H9 (cell line): ENCODE results near the gene CHAMP1. TPM values are rescaled to one million over a fixed set of nuclear protein-coding genes. Genes with fewer than 3 reads are reported as not detected.

ENCODE experiments used
- DNase-seq: peaks from one replicate; pipeline ENCODE4 v3.0.0-alpha.2; 2017
- H2AFZ ChIP-seq: one replicate; pipeline ENCODE4 v1.6.1; 2013; ENCODE audit warnings: mild to moderate bottlenecking, low read length, control low read depth, moderate library complexity
- H2AK5ac ChIP-seq: 2 replicates; pipeline ENCODE4 v1.6.1; 2013; ENCODE audit warnings: low read length, control low read depth, mixed read lengths; ENCODE audit not compliant: insufficient read length
- H2BK120ac ChIP-seq: one replicate; pipeline ENCODE4 v1.6.1; 2013; ENCODE audit warnings: low read depth, mild to moderate bottlenecking, low read length, control low read depth, inconsistent platforms; ENCODE audit not compliant: poor library complexity, severe bottlenecking
- H2BK12ac ChIP-seq: 2 replicates; pipeline ENCODE4 v1.6.1; 2013; ENCODE audit warnings: low read length, control low read depth, mixed read lengths, low read depth; ENCODE audit not compliant: insufficient read length
- H2BK15ac ChIP-seq: 2 replicates; pipeline ENCODE4 v1.6.1; 2013; ENCODE audit warnings: low read depth, low read length, control low read depth
- H2BK20ac ChIP-seq: one replicate; pipeline ENCODE4 v1.6.1; 2013; ENCODE audit warnings: low read depth, mild to moderate bottlenecking, low read length, control low read depth, inconsistent platforms; ENCODE audit not compliant: poor library complexity, severe bottlenecking
- H2BK5ac ChIP-seq: 2 replicates; pipeline ENCODE4 v1.6.1; 2013; ENCODE audit warnings: low read length, control low read depth, mixed read lengths; ENCODE audit not compliant: insufficient read length
- H3K14ac ChIP-seq: 2 replicates; pipeline ENCODE4 v1.6.1; 2013; ENCODE audit warnings: low read length, control low read depth; ENCODE audit not compliant: insufficient read depth
- H3K18ac ChIP-seq: 2 replicates; pipeline ENCODE4 v1.6.1; 2013; ENCODE audit warnings: low read depth, mild to moderate bottlenecking, mixed read lengths, low read length, control low read depth; ENCODE audit not compliant: insufficient read length
- H3K23ac ChIP-seq: 2 replicates; pipeline ENCODE4 v1.6.1; 2013; ENCODE audit warnings: low read length, control low read depth, mixed read lengths, low read depth; ENCODE audit not compliant: insufficient read length
- H3K23me2 ChIP-seq: 2 replicates; pipeline ENCODE4 v1.6.1; 2013; ENCODE audit warnings: low read depth, mild to moderate bottlenecking, mixed read lengths, low read length, control low read depth; ENCODE audit not compliant: insufficient read length, poor library complexity, severe bottlenecking
- H3K27ac ChIP-seq: 2 replicates; pipeline ENCODE4 v1.5.1; 2013; ENCODE audit warnings: low read length, control low read depth, mixed read lengths, low read depth; ENCODE audit not compliant: insufficient read length
- H3K27me3 ChIP-seq: 2 replicates; pipeline ENCODE4 v1.6.1; 2013; ENCODE audit warnings: low read length, control low read depth, inconsistent platforms; ENCODE audit not compliant: insufficient read depth
- H3K4ac ChIP-seq: 2 replicates; pipeline ENCODE4 v1.6.1; 2013; ENCODE audit warnings: low read depth, mild to moderate bottlenecking, control low read depth, inconsistent platforms, low read length, moderate library complexity
- H3K4me1 ChIP-seq: 2 replicates; pipeline ENCODE4 v1.6.1; 2013; ENCODE audit warnings: low read length, control low read depth, inconsistent platforms; ENCODE audit not compliant: insufficient read depth
- H3K4me2 ChIP-seq: 2 replicates; pipeline ENCODE4 v1.6.1; 2013; ENCODE audit warnings: low read length, control low read depth, mixed read lengths; ENCODE audit not compliant: insufficient read length, insufficient read depth
- H3K56ac ChIP-seq: 2 replicates; pipeline ENCODE4 v1.6.1; 2013; ENCODE audit warnings: low read depth, mild to moderate bottlenecking, mixed read lengths, low read length, control low read depth; ENCODE audit not compliant: insufficient read length
- H3K79me1 ChIP-seq: 2 replicates; pipeline ENCODE4 v1.6.1; 2013; ENCODE audit warnings: low read depth, mild to moderate bottlenecking, moderate library complexity, low read length, control low read depth, inconsistent platforms; ENCODE audit not compliant: insufficient read depth, poor library complexity, severe bottlenecking
- H3K79me2 ChIP-seq: 2 replicates; pipeline ENCODE4 v1.6.1; 2013; ENCODE audit warnings: low read length, control low read depth, inconsistent platforms; ENCODE audit not compliant: insufficient read depth
- H3K9ac ChIP-seq: 2 replicates; pipeline ENCODE4 v1.6.1; 2013; ENCODE audit warnings: low read length, control low read depth, mixed read lengths; ENCODE audit not compliant: insufficient read length; ENCODE audit errors: extremely low read depth
- H3K9me3 ChIP-seq: one replicate; pipeline ENCODE4 v1.6.1; 2013; ENCODE audit warnings: low read depth, low read length, inconsistent platforms; ENCODE audit not compliant: control insufficient read depth
- H3T11ph ChIP-seq: one replicate; pipeline ENCODE4 v1.6.1; 2013; ENCODE audit warnings: mild to moderate bottlenecking, low read length, control low read depth, inconsistent platforms
- H4K20me1 ChIP-seq: one replicate; pipeline ENCODE4 v1.6.1; 2013; ENCODE audit not compliant: control insufficient read depth, insufficient read length, insufficient read depth
- H4K5ac ChIP-seq: 2 replicates; pipeline ENCODE4 v1.6.1; 2013; ENCODE audit warnings: low read depth, mild to moderate bottlenecking, mixed read lengths, low read length, control low read depth; ENCODE audit not compliant: insufficient read length
- H4K8ac ChIP-seq: replicated peaks from 2 replicates; pipeline ENCODE4 v1.6.1; 2013; ENCODE audit warnings: low read length, control low read depth, mixed read lengths, low read depth; ENCODE audit not compliant: insufficient read length
- H4K91ac ChIP-seq: 2 replicates; pipeline ENCODE4 v1.6.1; 2013; ENCODE audit warnings: low read depth, mild to moderate bottlenecking, moderate library complexity, mixed read lengths, low read length, control low read depth; ENCODE audit not compliant: insufficient read length
- H3K27ac Mint-ChIP-seq, 3 experiments: 2 replicates in 2 of 3; 3 replicates in 1 of 3; pipeline ENCODE4 v1.8.0; 2020 to 2021; ENCODE audit warnings: mixed read lengths in 3 of 3, mild to moderate bottlenecking in 1 of 3, moderate library complexity in 1 of 3
- H3K27me3 Mint-ChIP-seq: 2 replicates; pipeline ENCODE4 v1.8.0; 2021; ENCODE audit warnings: low read depth, mild to moderate bottlenecking, moderate library complexity, mixed read lengths
- H3K36me3 Mint-ChIP-seq, 3 experiments: 2 replicates in 2 of 3; 3 replicates in 1 of 3; pipeline ENCODE4 v1.8.0; 2020 to 2021; ENCODE audit warnings: low read depth in 3 of 3, mixed read lengths in 3 of 3; ENCODE audit not compliant: insufficient read depth in 1 of 3
- H3K4me1 Mint-ChIP-seq, 2 experiments: 2 replicates each; pipeline ENCODE4 v1.8.0; 2020; ENCODE audit warnings: mixed read lengths in 2 of 2
- H3K4me3 Mint-ChIP-seq, 2 experiments: 2 replicates in 1 of 2; 3 replicates in 1 of 2; pipeline ENCODE4 v1.8.0; 2020 to 2021; ENCODE audit warnings: mild to moderate bottlenecking in 2 of 2, mixed read lengths in 2 of 2, moderate library complexity in 1 of 2
- H3K9me3 Mint-ChIP-seq, 2 experiments: 2 replicates in 1 of 2; 3 replicates in 1 of 2; pipeline ENCODE4 v1.8.0; 2020; ENCODE audit warnings: mild to moderate bottlenecking in 2 of 2, mixed read lengths in 2 of 2, moderate library complexity in 1 of 2
- CTCF ChIP-seq: fragments of 200-600 bp; sonication (generic); conservative IDR thresholded peaks from 3 replicates; pipeline ENCODE4 v1.8.0; 2021; ENCODE audit warnings: antibody characterized with exemption, mild to moderate bottlenecking
- WGBS: extraction: QIAGEN DNeasy Blood & Tissue Kit; methylation state at CpG from one replicate; pipeline ENCODE4 v1.1.7; 2013; ENCODE audit warnings: missing lambda C conversion rate, low lambda C conversion rate, mixed read lengths; ENCODE audit not compliant: insufficient read length; ENCODE audit errors: extremely low coverage; 5-methylcytosine and 5-hydroxymethylcytosine counted together
- total RNA-seq: library from RNA; stranded (reverse); gene quantifications from 2 replicates; pipeline ENCODE4 v1.2.1, GENCODE V29; 2021

CHAMP1 gene
- total RNA-seq, 1 experiment from 2014 or later, result 62.1 TPM

DNA sequence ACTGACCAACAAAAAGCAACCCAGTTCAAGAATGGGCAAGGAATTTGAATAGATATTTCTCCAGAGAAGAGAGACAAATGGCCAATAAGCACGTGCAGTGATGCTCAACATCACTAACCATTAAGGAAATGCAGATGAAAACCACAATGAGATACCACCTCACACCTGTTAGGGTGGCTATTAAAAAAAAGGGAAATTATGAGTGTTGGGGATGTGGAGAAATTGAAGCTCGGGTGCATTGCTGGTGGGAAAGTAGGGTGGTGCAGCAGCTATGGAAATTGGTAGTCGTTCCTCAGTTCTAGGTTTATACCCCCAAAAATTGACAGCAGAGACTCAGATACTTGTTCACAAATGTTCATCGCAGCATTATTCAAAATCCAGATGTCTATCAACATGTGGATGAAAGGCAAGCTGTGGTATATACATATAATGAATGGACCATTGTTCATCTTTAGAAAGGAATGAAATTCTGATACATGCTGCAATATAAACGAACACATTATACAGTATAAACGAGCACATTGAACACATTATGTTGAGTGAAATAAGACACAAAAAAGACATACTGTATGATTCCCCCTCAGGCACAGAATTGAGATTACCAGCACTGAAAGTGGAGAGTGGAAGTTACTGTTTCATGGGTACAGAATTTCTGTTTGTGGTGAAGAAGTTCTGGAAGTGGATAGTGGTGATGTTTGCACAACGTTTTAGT is 927 bp downstream of the CHAMP1 start:
- Histone ChIP-seq H3K9ac (peak overlapping the region; percentile 42), H3K79me1 (peaks cover 3% of the 10 kb centered on the region), H2BK5ac (no peak overlapping the region), H3K9me3 (no peaks in the 10 kb centered on the region), H2BK15ac (no peak overlapping the region), H3K23ac (no peak overlapping the region), H3K14ac (no peak overlapping the region), H3K56ac (no peak overlapping the region), H4K5ac (no peak overlapping the region), H3K4me2 (peak overlapping the region; percentile 87), H3T11ph (no peak overlapping the region), H3K23me2 (peaks cover 3% of the 10 kb centered on the region), H3K18ac (no peak overlapping the region), H2BK12ac (no peak overlapping the region), H2AFZ (no peak overlapping the region), H2BK120ac (no peak overlapping the region), H3K4ac (no peak overlapping the region), H3K79me2 (peaks cover 16% of the 10 kb centered on the region; the same call in 1 of the 2 replicates), H2BK20ac (no peak overlapping the region), H4K8ac (no peak overlapping the region), H3K4me1 (no peaks in the 10 kb centered on the region), H2AK5ac (no peak overlapping the region), H3K27me3 (no peaks in the 10 kb centered on the region), H4K91ac (no peak overlapping the region), H3K27ac (no peak overlapping the region), H4K20me1 (no peaks in the 10 kb centered on the region)
- Mint-ChIP-seq H3K27me3 (no peaks in the 10 kb centered on the region), H3K9me3 (no peaks in the 10 kb centered on the region), H3K27ac (peak overlapping the region; percentile 6 to 76 (median 43); a peak in 3 of 7 replicates), H3K36me3 (peaks cover 8 to 23% (median 18%) of the 10 kb centered on the region in 3 experiments; a peak in 6 of 7 replicates), H3K4me3 (peak overlapping the region; percentile 86 to 87), H3K4me1 (peaks cover 17 to 18% of the 10 kb centered on the region in 2 experiments)
- no CpG with 5 or more reads among the region's 7 CpGs for WGBS
- no peak for TF ChIP-seq CTCF
- DNase-seq, result no peak
